ENCODE results near the gene ATP8B2. TPM values are rescaled to one million over a fixed set of nuclear protein-coding genes. Genes with fewer than 3 reads are reported as not detected.

The ATP8B2 gene
- total RNA-seq, 4 donors from 2014 or later: 9.1 to 30.8 (median 19.6) TPM

GRCh38 chr1:154398678-154399077 is 73.4 kb downstream of the ATP8B2 start:
- TF ChIP-seq CTCF (IDR thresholded peaks at IDR 0.05): no peak
- TF ChIP-seq POLR2A (IDR thresholded peaks at IDR 0.05): no peak
- H3K4me3 ChIP-seq (ENCODE audit: low read depth, poor library complexity, severe bottlenecking): no peak overlapping the region
- 97 to 98% methylated on average over 4 of the region's 4 CpGs for WGBS, 2 donors
- peak in 1 of 2 donors; percentile 71 for DNase-seq (ENCODE audit: low spot score in 2 of 2)
- intact Hi-C loops (cut with DNase I; ENCODE audit: low total_unique reads): no loop called here

- intact Hi-C loops (cut with DNase I; ENCODE audit: low total_unique reads): loop anchor here (10.0 kb wide), 1 partner anchor 74 kb away; no protein-coding TSS in a partner anchor
- no peak overlapping the region for H3K4me3 ChIP-seq (ENCODE audit: low read depth, poor library complexity, severe bottlenecking)
- DNase-seq (ENCODE audit: low spot score in 2 of 2): peak in 1 of 2 donors; percentile 23
- TF ChIP-seq POLR2A (IDR thresholded peaks at IDR 0.05): no peak
- TF ChIP-seq CTCF (IDR thresholded peaks at IDR 0.05): no peak
- WGBS, 2 donors: 69 to 83% methylated on average over 4 of the region's 4 CpGs
These were observed 75.1 kb downstream of the ATP8B2 start for GRCh38 chr1:154400381-154400801.

Other genes starting within 250 kb of the ATP8B2 start
- gene NUP210L, start 170.5 kb upstream of the ATP8B2 start, total RNA-seq: under 1 TPM in 1 of 4 donors, not detected in 3; 0.23 TPM
- gene TPM3, start 133.4 kb upstream of the ATP8B2 start, total RNA-seq: 100 to 1,000 TPM; 119 to 226 (median 181) TPM
- gene CFAP141, start 119.2 kb upstream of the ATP8B2 start, total RNA-seq: not detected
- gene UBAP2L, start 104.6 kb upstream of the ATP8B2 start, total RNA-seq: 10 to 100 TPM; 46.0 to 74.6 (median 59.4) TPM
- gene HAX1, start 52.9 kb upstream of the ATP8B2 start, total RNA-seq: 10 to 100 TPM; 52.7 to 83.4 (median 71.6) TPM
- gene AQP10, start 4.4 kb upstream of the ATP8B2 start, total RNA-seq: not detected
- 10 to 100 TPM; 14.7 to 42.1 (median 21.8) TPM for gene IL6R, start 79.8 kb downstream of the ATP8B2 start, total RNA-seq
- gene TDRD10, start 176.7 kb downstream of the ATP8B2 start, total RNA-seq: 1 to 10 TPM in 1 of 4 donors, under 1 TPM in 2, not detected in 1; 0.57 to 1.5 (median 0.83) TPM
- 1 to 10 TPM; 4.0 to 8.0 (median 6.1) TPM for gene SHE, start 176.9 kb downstream of the ATP8B2 start, total RNA-seq
- 10 to 100 TPM; 24.1 to 40.0 (median 32.2) TPM for gene UBE2Q1, start 233.1 kb downstream of the ATP8B2 start, total RNA-seq
- under 1 TPM; 0.08 to 0.52 (median 0.26) TPM for gene CHRNB2, start 242.3 kb downstream of the ATP8B2 start, total RNA-seq